Transverse colon (tissue), 4 donors: Measurements from ENCODE around the gene CCDC148. TPM values are rescaled to one million over a fixed set of nuclear protein-coding genes. Genes with fewer than 3 reads are reported as not detected.

Experiments used
- DNase-seq: peaks from one replicate; pipeline ENCODE4 v3.0.0-alpha.2; 2019
- H3K27ac ChIP-seq, 4 donors: fragments of 200-600 bp; sonication (generic); 2 replicates each; pipeline ENCODE4 v1.5.1; 2016 to 2018; ENCODE audit warnings: inconsistent platforms in 4 of 4
- H3K27me3 ChIP-seq: fragments of 200-600 bp; sonication (generic); 2 replicates; pipeline ENCODE4 v1.5.1; 2017; ENCODE audit warnings: inconsistent platforms
- H3K36me3 ChIP-seq, 4 donors: fragments of 200-600 bp; sonication (generic); 2 replicates each; pipeline ENCODE4 v1.5.1; 2017 to 2019; ENCODE audit warnings: inconsistent platforms in 4 of 4
- H3K4me1 ChIP-seq, 4 donors: fragments of 200-600 bp; sonication (generic); 2 replicates each; pipeline ENCODE4 v1.5.1; 2017 to 2020; ENCODE audit warnings: inconsistent platforms in 4 of 4
- H3K4me3 ChIP-seq, 4 donors: fragments of 200-600 bp; sonication (generic); 1 replicate in 1 of 4; 2 replicates in 3 of 4; pipeline versions ENCODE4 v1.5.1 to v1.6.1; 2017 to 2019; ENCODE audit warnings: inconsistent platforms in 4 of 4
- H3K9me3 ChIP-seq, 2 donors: fragments of 200-600 bp; sonication (generic); 2 replicates each; pipeline ENCODE4 v1.5.1; 2017 to 2019; ENCODE audit warnings: inconsistent platforms in 2 of 2
- EP300 ChIP-seq: sonication (generic); formaldehyde crosslinking; IDR thresholded peaks from one replicate; pipeline ENCODE4 v1.6.1; 2017; ENCODE audit warnings: antibody characterized with exemption, low read depth
- POLR2A ChIP-seq: fragments of 450-650 bp; IDR thresholded peaks from one replicate; pipeline ENCODE4 v1.6.1; 2016; ENCODE audit warnings: antibody characterized with exemption, mild to moderate bottlenecking, moderate library complexity
- POLR2AphosphoS5 ChIP-seq, 3 donors: sonication (generic); formaldehyde crosslinking; IDR thresholded peaks; one replicate each; pipeline ENCODE4 v1.6.1; 2016; ENCODE audit warnings: antibody characterized with exemption in 3 of 3
- WGBS, 2 donors: methylation state at CpG; one replicate each; pipeline ENCODE4 v1.1.5; 2018; ENCODE audit warnings: low coverage in 1 of 2; 5-methylcytosine and 5-hydroxymethylcytosine counted together
- in situ Hi-C, 4 donors: fragments of 200-750 bp; cut with MboI; loops; one replicate each; pipeline versions ENCODE4 v1.15.0 to v1.15.1; 2017; ENCODE audit warnings: low sequenced_read_pairs in 3 of 4, low pct_ligation_motif_present in 1 of 4, low pct_unique_long_range_greater_than_20kb in 1 of 4
- intact Hi-C: fragments of 100-400 bp; cut with DNase I; formaldehyde crosslinking; loops from one replicate; pipeline ENCODE4 v1.15.1; 2023; ENCODE audit warnings: low total_unique reads
- total RNA-seq, 4 donors: library from RNA; depleted of rRNA; stranded (reverse); fragments of >200 nt; gene quantifications; one replicate each; pipeline ENCODE4 v1.1.0, GENCODE V29; 2016
- TF ChIP-seq, protein P1 (sequence below), 5 experiments: fragments of 200-600 bp in 3 of 5; fragments of 450-650 bp in 2 of 5; sonication (generic) in 3 of 5; IDR thresholded peaks; 1 replicate in 2 of 5; 2 replicates in 3 of 5; pipeline ENCODE4 v1.5.1; 2016 to 2017; ENCODE audit warnings: antibody characterized with exemption in 5 of 5, inconsistent platforms in 3 of 5, mild to moderate bottlenecking in 2 of 5, moderate library complexity in 1 of 5

Gene CCDC148
- total RNA-seq, 4 donors from 2014 or later: 0.48 TPM; not detected in 3

DNA sequence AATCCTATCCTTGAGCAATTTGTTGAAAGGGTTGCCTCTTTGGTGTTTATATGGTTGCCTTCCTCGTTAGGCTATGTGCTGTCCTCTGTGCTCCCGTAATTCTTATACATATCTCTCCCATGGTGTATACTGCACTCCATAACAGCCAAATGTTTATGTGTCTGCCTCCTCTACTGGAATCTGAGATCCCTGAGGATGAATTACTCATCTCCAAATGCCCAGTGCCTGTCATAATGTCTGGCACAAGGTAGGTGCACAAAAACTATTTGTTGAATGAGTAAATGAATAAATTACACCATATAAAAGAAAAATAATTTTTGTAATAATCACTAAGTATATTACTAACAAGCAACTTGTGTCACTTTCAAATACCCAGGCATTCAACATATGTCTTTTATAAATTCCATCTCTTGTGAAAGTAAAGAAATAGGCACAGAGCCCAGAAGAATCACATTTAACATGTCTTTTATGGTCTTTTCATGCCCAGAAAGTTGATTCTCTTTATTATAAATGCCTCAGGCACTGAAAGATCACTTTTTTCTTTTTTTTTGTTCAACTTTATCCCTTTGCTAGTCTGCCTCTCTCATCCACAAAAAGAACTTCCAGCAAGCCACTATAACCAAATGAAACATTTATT is 164.9 kb downstream of the CCDC148 start:
- TF ChIP-seq POLR2AphosphoS5 (IDR thresholded peaks at IDR 0.05) (no peak), EP300 (no peak), POLR2A (no peak)
- TF ChIP-seq, protein P1, sequence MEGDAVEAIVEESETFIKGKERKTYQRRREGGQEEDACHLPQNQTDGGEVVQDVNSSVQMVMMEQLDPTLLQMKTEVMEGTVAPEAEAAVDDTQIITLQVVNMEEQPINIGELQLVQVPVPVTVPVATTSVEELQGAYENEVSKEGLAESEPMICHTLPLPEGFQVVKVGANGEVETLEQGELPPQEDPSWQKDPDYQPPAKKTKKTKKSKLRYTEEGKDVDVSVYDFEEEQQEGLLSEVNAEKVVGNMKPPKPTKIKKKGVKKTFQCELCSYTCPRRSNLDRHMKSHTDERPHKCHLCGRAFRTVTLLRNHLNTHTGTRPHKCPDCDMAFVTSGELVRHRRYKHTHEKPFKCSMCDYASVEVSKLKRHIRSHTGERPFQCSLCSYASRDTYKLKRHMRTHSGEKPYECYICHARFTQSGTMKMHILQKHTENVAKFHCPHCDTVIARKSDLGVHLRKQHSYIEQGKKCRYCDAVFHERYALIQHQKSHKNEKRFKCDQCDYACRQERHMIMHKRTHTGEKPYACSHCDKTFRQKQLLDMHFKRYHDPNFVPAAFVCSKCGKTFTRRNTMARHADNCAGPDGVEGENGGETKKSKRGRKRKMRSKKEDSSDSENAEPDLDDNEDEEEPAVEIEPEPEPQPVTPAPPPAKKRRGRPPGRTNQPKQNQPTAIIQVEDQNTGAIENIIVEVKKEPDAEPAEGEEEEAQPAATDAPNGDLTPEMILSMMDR (IDR thresholded peaks at IDR 0.05): no peak
- H3K4me1 ChIP-seq: no peaks in the 10 kb centered on the region
- intact Hi-C loops: no loop called here
- H3K36me3 ChIP-seq: no peaks in the 10 kb centered on the region
- WGBS, 2 donors: 67 to 86% methylated on average over 2 of the region's 2 CpGs
- no peaks in the 10 kb centered on the region for H3K9me3 ChIP-seq
- H3K27ac ChIP-seq: no peak overlapping the region
- H3K27me3 ChIP-seq: no peaks in the 10 kb centered on the region
- H3K4me3 ChIP-seq: no peak overlapping the region
- no peak for DNase-seq
- in situ Hi-C loops: no loop called here

GRCh38 chr2:158290225-158290624 is 166.3 kb downstream of the CCDC148 start:
- Histone ChIP-seq H3K4me1 (no peaks in the 10 kb centered on the region), H3K9me3 (no peaks in the 10 kb centered on the region), H3K27ac (no peak overlapping the region), H3K27me3 (no peaks in the 10 kb centered on the region), H3K4me3 (no peak overlapping the region), H3K36me3 (no peaks in the 10 kb centered on the region)
- 75 to 89% methylated on average over 3 to 5 of the region's 5 CpGs for WGBS, 2 donors
- TF ChIP-seq POLR2AphosphoS5 (IDR thresholded peaks at IDR 0.05): no peak
- TF ChIP-seq, protein P1 (IDR thresholded peaks at IDR 0.05): no peak
- TF ChIP-seq POLR2A: no peak
- TF ChIP-seq EP300: no peak
- no peak for DNase-seq
- intact Hi-C loops (no loop called here), in situ Hi-C loops (no loop called here)

- TF ChIP-seq EP300 (no peak), POLR2AphosphoS5 (IDR thresholded peaks at IDR 0.05) (no peak), POLR2A (no peak)
- TF ChIP-seq, protein P1 (IDR thresholded peaks at IDR 0.05): no peak
- H3K4me1 ChIP-seq: no peaks in the 10 kb centered on the region
- intact Hi-C loops: no loop called here
- no peak overlapping the region for H3K4me3 ChIP-seq
- no peak overlapping the region for H3K27ac ChIP-seq
- H3K36me3 ChIP-seq: no peaks in the 10 kb centered on the region
- in situ Hi-C loops: no loop called here
- WGBS, 2 donors: 50 to 79% methylated on average over 1 to 2 of the region's 2 CpGs
- DNase-seq: no peak
- no peaks in the 10 kb centered on the region for H3K9me3 ChIP-seq
- H3K27me3 ChIP-seq: no peaks in the 10 kb centered on the region
Observed at GRCh38 chr2:158276619-158277471, 179.7 kb downstream of the CCDC148 start.

GRCh38 chr2:158273791-158274190 is 182.8 kb downstream of the CCDC148 start:
- no peaks in the 10 kb centered on the region for H3K27me3 ChIP-seq
- H3K9me3 ChIP-seq: no peaks in the 10 kb centered on the region
- in situ Hi-C loops: no loop called here
- H3K27ac ChIP-seq: no peak overlapping the region
- TF ChIP-seq POLR2A: no peak
- TF ChIP-seq POLR2AphosphoS5 (IDR thresholded peaks at IDR 0.05): no peak
- no peak for TF ChIP-seq EP300
- TF ChIP-seq, protein P1 (IDR thresholded peaks at IDR 0.05): no peak
- no peaks in the 10 kb centered on the region for H3K4me1 ChIP-seq
- DNase-seq: no peak
- no peaks in the 10 kb centered on the region for H3K36me3 ChIP-seq
- H3K4me3 ChIP-seq: no peak overlapping the region
- intact Hi-C loops: no loop called here
- WGBS, 2 donors: 68% methylated on average over 3 of the region's 3 CpGs; no CpG with 5 or more reads in 1 of the 2 donors
